Stomach (tissue), 4 donors: ENCODE measurements around the gene GGACT.

Source experiments
- CTCF ChIP-seq, 7 experiments: fragments of 450-650 bp in 4 of 7; fragments of 200-600 bp in 3 of 7; sonication (generic) in 3 of 7; IDR thresholded peaks; one replicate each; pipeline ENCODE4 v1.5.1; 2016 to 2019; ENCODE audit warnings: antibody characterized with exemption in 7 of 7, control low read depth in 2 of 7, mild to moderate bottlenecking in 1 of 7
- POLR2A ChIP-seq, 4 donors: fragments of 450-650 bp; IDR thresholded peaks; one replicate each; pipeline ENCODE4 v1.6.1; 2016; ENCODE audit warnings: antibody characterized with exemption in 4 of 4, control low read depth in 2 of 4, mild to moderate bottlenecking in 1 of 4, moderate library complexity in 1 of 4
- POLR2AphosphoS5 ChIP-seq, 3 donors: sonication (generic); formaldehyde crosslinking; IDR thresholded peaks; one replicate each; pipeline ENCODE4 v1.6.1; 2016; ENCODE audit warnings: antibody characterized with exemption in 3 of 3

GRCh38 chr13:100563779-100564178 is 24.8 kb downstream of the GGACT start:
- no peak for TF ChIP-seq CTCF (IDR thresholded peaks at IDR 0.05)
- TF ChIP-seq POLR2A (IDR thresholded peaks at IDR 0.05), result no peak
- TF ChIP-seq POLR2AphosphoS5 (IDR thresholded peaks at IDR 0.05), result no peak
